Measurements from ENCODE around the gene COPG2.

Gene COPG2

GRCh38 chr7:130493275-130493873, 175.2 kb downstream of the COPG2 start:
- no peak for DNase-seq (ENCODE audit: low read depth)

DNA sequence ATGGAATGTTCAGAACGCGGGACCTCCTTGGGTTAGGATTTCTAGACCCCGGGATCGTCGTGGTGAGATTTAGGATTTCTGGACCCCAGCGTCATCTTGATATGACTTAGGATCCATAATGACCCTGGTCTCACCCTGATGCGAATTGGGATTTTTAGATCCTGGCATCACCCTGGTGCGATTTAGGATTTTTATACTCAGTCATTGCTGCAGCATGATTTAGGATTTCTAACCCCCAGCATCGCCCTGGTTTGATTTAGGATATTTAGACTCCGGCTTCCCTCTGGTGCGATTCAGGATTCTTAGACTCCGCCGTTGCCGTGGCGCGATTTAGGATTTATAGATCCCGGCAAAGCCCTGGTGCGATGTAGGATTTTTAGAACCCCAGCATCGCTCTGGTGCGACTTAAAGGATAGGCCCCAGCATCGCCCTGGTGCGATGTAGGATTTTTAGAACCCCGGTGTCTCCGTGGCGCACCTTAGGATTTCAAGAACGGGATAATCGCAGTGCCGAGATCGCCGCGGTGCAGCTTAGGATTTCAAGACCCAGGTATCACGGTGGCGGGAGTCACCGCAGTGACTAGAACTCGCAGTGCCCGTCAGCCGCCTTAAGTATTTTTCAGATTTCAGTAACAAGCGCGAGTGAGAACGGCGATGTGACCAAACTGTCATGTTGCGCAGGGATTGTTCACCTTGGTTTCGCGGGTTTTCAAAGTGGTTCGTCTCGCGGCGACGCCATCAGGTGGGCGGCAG, 175.8 kb downstream of the COPG2 start:
- no peak for DNase-seq (ENCODE audit: low read depth)

- DNase-seq (ENCODE audit: low read depth): no peak
Observed at GRCh38 chr7:130491841-130492522, 176.6 kb downstream of the COPG2 start, which contains the start of gene MEST. Gene MEST, plus strand, starts transcription at chr7:130492085. Its CDS starts 229 bp downstream, at chr7:130492314.

DNA sequence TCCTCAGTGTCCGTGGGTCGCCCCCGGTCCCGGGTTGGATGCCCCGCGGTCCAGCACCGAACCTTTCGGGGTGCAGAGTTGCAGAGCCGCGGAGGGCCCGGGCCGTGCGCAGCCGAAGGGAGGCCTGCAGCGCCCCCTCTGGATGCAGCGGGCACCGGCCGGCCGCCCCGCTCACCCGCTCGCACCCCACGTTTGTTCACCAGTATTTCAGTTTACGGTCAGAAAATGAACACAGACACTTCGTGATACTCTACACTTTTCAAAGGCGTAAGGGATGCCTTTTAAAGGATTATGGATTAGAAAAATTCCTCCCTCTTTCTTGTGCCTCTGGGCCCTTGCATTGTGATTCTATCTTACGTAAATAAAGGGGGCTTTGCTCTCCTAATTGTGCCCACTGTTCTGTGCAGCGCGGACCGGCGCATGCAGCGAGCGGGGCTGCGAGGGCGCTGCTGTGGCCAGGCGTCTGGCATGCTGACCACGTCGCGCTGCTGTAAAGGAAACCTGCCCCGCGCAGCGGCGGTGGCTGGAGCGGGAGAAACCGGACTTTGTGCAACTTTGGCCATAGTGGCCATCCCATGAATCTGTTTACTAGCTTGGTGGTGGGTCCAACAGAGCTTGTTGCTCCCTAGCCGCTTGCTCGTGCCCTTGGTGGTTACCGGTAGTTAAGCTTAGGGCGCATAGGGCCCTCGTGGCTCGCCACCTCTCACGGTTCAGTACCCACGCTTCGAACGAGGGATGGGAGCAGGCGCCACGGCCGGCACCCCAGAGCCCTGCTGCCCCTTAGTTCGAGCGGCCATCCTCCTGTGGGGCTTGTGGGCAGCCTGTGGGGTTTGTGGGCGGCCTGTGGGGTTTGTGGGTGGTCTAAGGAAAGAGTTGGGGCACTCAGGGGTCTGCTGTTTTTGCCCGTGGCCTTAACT, 177.4 kb downstream of the COPG2 start:
- DNase-seq (ENCODE audit: low read depth): no peak

DNA sequence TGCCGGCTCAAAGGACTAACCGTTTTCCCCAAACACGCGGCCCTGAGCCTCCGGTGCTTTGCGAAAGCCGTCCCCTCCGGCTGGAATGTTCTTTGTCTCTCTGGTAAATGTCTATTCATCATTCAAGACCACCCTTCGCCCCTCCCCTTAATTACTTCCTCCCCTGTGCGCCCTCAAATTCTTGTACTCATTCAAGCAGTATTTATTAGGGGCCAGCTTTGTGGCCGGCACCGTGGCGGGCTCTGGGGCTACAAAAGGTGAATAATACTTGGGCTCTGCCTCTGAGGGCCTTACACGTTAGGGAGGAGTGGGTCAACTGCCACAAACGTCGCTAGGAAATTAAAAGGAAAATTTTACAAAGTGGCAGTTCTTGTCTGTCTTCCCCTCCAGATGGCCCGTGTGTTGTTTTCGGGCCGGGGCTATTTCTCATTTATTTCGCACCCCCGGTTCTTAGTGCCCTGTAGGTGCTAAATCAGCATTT, 178.2 kb downstream of the COPG2 start:
- DNase-seq (ENCODE audit: low read depth): no peak

GRCh38 chr7:130489140-130489983, 179.2 kb downstream of the COPG2 start:
- peak; percentile 72 for DNase-seq (ENCODE audit: low read depth)

DNA sequence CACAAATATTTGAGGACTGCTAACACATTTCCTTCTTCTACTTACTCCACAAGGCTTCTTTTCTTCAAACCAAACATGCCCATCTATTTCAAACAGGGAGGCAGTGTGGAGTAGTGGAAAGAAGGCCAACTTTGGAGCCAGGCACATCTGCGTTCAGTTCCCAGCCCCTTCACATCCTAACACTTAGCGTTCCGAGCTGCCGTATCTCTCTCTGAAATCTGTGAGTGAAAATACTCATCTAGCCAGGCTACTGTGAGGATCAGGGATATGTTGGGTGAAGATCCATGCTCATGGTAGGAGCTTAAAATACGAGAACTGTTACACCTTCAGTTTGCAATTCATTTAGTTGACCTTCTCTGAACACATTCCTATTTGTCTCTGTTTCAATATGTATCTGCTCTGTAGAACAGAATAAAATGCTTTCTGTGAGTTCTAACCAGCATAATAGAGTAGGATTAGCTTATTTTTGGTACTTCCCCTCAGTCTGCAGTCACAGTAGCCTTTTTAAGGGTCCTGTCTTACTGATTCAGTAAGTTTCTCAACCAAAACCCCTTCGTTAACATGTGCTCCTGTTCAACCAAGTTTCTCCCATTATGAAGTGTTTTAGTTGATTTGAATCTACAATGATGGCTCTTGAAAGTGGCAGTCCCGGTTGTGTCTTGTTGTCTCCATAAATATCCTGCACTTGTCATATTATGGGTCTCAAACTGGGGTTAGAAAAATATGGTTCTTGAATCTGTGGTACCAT, 180.0 kb downstream of the COPG2 start:
- DNase-seq (ENCODE audit: low read depth): no peak

DNA sequence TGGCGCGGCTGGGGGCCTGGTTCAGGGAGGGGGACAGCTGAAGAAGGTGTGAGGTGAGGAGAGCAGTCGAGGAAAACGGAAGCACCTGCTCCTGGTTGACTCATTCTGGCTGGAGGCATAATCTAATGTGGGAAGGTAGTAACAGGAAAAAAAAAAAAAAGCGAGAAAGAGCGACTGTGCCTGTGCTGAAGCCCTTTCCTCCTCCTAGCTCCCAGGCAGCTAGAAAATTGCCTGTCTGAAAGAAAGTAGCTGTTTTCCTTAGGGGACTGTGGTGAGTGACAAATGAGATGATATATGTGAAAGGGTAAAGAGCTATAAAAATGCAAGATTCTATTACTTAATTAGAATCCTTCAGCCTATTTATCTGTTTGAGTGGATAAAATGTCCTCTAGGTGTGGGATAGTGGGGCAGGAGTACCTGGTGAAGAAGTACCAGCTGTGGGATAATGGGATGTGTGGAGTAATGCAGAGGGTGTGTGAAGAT, 181.6 kb downstream of the COPG2 start:
- no peak for DNase-seq (ENCODE audit: low read depth)

GRCh38 chr7:130486114-130486953, 182.2 kb downstream of the COPG2 start:
- no peak for DNase-seq (ENCODE audit: low read depth)

- DNase-seq (ENCODE audit: low read depth): no peak
Observed at GRCh38 chr7:130485734-130486113, 182.8 kb downstream of the COPG2 start.

- no peak for DNase-seq (ENCODE audit: low read depth)
Observed at GRCh38 chr7:130483031-130483430, 185.5 kb downstream of the COPG2 start.

DNA sequence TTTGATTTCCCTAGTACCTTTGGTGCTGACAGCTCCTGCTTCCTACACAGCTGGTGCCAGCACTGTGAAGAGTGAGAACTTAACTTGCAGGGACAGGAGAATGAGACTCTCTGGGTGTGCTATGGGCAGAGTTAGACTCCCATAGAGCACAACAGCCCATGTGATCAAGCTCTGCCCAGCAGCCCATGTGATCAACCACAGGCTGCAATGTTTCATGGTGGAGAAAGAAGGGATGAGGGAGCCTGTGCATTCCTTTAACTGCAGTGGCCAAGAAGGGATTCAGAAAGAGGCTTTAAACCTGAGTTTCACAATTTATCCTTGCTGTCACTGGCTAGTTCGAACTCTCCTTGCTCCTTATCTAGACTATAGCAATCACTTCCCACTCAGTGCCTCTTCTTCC, 186.7 kb downstream of the COPG2 start:
- no peak for DNase-seq (ENCODE audit: low read depth)

DNA sequence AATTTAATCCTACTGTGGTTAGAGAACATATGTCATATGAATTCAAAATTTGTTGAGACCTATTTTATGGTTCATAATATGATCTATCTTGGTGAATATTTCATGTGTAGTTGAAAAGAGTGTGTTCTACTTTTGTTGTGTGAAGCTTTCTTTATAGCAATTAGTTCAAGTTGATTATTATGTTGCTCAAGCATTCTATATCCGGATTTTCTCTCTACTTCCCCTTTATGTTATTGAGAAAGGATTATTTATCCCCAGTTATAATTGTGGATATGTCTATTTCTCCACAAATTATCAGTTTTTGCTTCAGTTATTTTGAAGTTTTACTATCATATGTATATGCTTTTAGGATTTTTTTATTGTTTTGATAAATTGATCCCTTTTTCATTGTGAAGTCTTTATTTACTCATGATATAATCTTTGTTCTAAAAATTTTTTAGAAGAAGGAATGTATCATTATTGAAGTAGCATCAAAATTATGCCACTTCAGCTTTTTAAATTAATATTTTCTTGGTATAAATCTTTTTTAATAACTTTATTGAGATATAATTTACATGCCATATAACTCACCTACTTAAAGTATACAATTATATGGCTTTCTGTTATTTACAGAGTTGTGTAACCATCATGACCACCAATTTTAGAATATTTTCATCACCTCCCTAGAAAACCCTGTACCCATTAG, 188.7 kb downstream of the COPG2 start:
- no peak for DNase-seq (ENCODE audit: low read depth)

- DNase-seq (ENCODE audit: low read depth): no peak
Observed at GRCh38 chr7:130478991-130479390, 189.6 kb downstream of the COPG2 start.

GRCh38 chr7:130476297-130477150, 192.0 kb downstream of the COPG2 start:
- DNase-seq (ENCODE audit: low read depth): no peak

DNA sequence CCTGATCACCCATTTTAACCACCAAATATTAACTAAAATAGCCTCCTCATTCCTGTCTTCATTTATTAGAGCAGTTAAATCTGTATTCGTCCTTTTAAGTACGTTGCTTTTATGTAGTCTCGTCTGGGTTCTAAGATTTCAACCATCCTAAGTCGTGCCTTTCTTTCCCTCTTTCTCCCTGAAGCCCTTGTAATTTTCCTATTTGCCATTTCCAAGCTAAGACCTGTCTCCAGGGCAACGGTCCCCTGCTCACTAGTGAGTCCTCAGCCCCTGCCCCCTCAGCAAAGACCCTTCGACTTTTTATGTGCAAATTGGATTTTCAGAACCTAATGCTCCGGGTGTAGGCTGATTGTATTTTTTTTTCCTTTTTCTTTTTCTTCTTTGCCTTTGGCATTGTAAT, 192.8 kb downstream of the COPG2 start:
- no peak for DNase-seq (ENCODE audit: low read depth)

GRCh38 chr7:130473876-130474275, 194.7 kb downstream of the COPG2 start:
- no peak for DNase-seq (ENCODE audit: low read depth)

DNA sequence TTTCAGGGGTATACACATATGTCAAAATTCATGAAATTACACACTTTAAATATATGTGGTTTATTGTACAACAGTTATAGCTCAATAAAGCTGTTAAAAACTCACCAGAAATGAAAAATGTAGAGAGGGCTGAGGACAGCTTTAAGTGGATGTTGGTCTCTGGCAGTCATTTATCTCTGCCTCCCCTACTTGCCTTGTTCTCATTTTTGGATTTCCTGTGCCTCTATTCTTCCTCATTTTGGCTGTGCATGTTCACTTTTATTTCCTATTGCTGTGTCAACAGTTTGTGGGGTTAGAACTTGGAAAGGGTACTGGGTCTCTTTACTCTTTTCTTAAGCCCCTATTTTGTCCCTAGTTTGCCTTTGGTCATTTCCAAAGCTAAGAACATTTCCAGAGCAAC, 195.3 kb downstream of the COPG2 start:
- no peak for DNase-seq (ENCODE audit: low read depth)
